Fibroblast of skin of scalp (primary cell): ENCODE data around the gene ATXN7. TPM values are rescaled to one million over a fixed set of nuclear protein-coding genes. Genes with fewer than 3 reads are reported as not detected.

Source experiments
- DNase-seq: peaks from one replicate; pipeline ENCODE4 v3.0.0-alpha.2; 2013
- polyA plus RNA-seq, 2 experiments: library from polyadenylated mRNA; unstranded; fragments of 120-200 nt; gene quantifications; one replicate each; pipeline ENCODE4 v1.2.1, GENCODE V29; 2013; ENCODE audit not compliant: insufficient read length in 2 of 2

Gene ATXN7, protein sequence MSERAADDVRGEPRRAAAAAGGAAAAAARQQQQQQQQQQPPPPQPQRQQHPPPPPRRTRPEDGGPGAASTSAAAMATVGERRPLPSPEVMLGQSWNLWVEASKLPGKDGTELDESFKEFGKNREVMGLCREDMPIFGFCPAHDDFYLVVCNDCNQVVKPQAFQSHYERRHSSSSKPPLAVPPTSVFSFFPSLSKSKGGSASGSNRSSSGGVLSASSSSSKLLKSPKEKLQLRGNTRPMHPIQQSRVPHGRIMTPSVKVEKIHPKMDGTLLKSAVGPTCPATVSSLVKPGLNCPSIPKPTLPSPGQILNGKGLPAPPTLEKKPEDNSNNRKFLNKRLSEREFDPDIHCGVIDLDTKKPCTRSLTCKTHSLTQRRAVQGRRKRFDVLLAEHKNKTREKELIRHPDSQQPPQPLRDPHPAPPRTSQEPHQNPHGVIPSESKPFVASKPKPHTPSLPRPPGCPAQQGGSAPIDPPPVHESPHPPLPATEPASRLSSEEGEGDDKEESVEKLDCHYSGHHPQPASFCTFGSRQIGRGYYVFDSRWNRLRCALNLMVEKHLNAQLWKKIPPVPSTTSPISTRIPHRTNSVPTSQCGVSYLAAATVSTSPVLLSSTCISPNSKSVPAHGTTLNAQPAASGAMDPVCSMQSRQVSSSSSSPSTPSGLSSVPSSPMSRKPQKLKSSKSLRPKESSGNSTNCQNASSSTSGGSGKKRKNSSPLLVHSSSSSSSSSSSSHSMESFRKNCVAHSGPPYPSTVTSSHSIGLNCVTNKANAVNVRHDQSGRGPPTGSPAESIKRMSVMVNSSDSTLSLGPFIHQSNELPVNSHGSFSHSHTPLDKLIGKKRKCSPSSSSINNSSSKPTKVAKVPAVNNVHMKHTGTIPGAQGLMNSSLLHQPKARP
- polyA plus RNA-seq (2013, experiment 1 of 2; ENCODE audit: insufficient read length), result 11.2 TPM
- polyA plus RNA-seq (2013, experiment 2 of 2; ENCODE audit: insufficient read length), result 12.9 TPM

GRCh38 chr3:63863150-63864007 lies at the start of gene ATXN7, which contains the start of gene THOC7:
Gene ATXN7, plus strand, starts transcription at chr3:63863867. Its CDS starts 48,732 bp downstream, at chr3:63912599.
Gene THOC7, minus strand, starts transcription at chr3:63863805. Its CDS starts 15 bp downstream, at chr3:63863790.
- DNase-seq, result peak; percentile 76

- DNase-seq, result no peak
These were observed 49.4 kb upstream of the ATXN7 start for GRCh38 chr3:63814237-63814636.

DNA sequence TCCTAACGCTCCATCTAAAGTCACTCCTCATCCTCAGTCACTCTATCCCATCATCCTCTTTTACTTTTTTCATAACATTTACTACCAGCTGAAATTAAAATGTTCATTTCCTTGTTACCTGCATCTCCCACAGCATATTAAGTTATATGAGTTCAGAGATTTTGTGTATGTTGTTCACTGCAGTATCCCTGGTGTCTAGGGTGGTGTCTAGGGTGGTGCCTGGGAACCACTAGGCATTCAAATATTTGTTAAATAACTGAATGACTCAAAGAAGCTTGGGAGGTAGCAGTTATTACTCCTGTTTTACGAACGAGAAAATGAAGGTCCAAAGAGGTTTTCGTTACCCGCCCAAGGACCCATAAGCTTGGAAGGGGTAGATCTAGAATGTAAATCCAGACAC lies 46.4 kb upstream of the ATXN7 start:
- DNase-seq, result no peak

- DNase-seq, result peak; percentile 65
These were observed 45.2 kb upstream of the ATXN7 start for GRCh38 chr3:63818282-63819150.

GRCh38 chr3:63819151-63819398 lies 44.6 kb upstream of the ATXN7 start, which contains the start of gene C3orf49:
Gene C3orf49, plus strand, starts transcription at chr3:63819299. Its CDS starts 173 bp downstream, at chr3:63819472.
- no peak for DNase-seq

DNA sequence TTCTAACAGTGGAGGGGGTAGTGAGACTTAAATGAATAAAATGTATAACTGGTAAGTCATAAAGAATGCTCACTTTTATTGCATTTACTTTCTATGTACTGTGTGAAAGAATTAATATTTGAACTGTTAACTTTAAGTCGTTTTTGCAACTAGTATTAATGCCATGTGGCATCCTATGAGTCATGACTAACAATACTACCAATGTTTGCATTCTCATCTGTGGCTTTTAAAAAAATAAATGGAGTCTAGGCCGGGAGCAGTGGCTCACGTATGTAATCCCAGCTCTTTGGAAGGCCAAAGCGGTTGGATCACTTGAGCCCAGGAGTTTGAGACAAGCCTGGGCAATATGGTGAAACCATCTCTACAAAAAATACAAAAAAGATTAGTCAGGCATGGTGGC lies 39.4 kb upstream of the ATXN7 start:
- DNase-seq, result peak; percentile 87

GRCh38 chr3:63830526-63830925 lies 33.1 kb upstream of the ATXN7 start:
- no peak for DNase-seq

DNA sequence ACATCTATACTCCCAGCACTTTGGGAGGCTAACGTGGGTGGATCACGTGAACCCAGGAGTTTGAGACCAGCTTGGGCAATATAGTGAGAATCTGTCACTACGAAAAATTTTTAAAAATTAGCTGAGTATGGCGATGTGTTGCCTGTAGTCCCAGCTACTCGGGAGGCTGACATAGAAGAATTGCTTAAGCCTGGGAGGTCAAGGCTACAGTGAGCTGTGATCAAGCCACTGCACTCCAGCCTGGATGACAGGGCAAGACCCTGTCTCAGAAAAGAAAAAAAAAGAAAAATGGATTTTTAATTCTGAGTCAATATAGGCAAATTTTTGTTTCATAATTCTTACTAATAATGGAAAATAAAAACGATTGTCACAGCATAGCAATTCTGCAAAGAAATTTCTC lies 31.3 kb upstream of the ATXN7 start:
- DNase-seq, result no peak

GRCh38 chr3:63841704-63842103 lies 22.0 kb upstream of the ATXN7 start:
- DNase-seq, result no peak

DNA sequence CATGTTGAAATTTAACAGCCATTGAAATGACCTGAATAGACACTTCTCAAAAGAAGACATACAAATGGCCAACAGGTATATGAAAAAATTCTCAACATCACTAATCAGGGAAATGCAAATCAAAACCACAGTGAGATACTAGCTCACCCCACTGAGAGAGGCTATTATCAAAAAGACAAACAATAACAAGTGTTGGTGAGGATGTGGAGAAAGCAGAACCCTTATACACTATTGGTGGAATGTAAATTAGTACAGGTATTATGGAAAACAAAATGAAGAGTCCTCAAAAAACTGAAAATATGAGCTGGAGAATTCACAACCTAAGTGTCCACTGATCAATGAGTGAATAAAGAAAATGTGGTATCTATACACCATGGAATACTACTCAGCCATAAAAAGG lies 21.5 kb upstream of the ATXN7 start:
- no peak for DNase-seq

GRCh38 chr3:63845215-63845614 lies 18.5 kb upstream of the ATXN7 start:
- DNase-seq, result no peak

DNA sequence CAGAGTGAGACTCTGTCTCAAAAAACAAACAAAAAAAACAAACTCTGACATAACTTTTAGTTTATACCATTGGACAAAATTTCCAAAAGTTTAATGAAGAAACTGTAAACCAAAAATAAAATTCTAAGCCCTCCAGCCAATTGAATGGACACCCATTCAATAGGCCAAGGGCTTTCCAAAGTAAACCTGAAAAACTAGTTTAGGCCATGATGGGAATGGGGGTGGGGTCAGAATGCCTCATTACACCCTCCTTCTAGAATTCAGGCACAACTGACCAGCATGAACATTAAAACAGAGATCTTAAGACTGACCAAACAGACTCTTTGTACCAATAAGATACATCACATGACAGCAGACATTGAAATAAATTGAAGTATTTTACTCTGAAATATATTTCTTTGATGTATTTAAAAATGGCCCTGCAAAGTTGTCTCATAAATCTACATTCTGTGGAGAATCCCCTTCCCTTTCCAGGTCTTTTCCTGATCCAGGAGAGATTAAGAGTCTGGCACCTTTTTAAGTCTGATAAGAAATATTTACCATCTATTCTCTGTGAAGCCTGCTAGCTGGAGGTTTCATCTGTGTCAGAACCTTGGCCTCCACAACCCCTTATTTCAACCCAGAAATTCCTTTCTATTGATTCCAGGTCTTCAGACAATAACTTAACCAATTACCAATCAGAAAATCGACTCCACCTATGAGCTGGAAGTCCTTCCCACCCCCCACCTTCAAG lies 15.8 kb upstream of the ATXN7 start:
- DNase-seq, result no peak

DNA sequence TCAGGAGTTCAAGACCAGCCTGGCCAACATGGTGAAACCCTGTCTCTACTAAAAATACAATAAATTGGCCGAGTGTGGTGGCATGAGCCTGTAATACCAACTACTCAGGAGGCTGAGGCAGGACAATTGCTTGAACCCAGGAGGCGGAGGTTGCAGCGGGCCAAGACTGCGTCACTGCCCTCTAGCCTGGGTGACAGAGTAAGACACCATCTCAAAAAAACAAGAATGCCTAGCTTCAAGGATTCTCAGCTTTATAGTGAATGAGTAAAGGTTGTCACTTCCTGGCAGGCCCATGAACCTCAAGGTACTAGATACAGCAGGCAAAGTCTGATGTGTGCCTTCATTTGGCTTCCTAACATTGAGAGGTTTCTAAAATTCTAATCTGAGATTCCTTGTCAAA lies 14.5 kb upstream of the ATXN7 start:
- DNase-seq, result no peak

DNA sequence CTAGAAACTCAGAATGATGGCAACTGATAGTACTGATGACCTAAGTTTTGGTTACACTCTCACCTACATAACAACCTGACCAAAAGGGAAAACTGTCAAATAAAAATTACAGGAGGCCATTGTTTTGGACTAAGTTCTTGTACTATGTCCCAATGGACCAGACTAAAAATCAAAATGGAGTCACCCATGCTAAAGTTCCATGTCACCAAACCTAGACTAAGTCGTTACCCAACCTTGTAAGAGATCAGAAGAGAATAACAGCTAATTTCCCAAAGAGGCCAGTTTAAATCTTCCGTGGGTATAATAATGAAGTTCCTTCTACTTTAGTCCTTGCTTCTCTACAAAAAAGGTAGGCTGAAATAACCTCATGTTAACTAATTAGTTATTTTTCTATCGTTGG lies 12.4 kb upstream of the ATXN7 start:
- no peak for DNase-seq

DNA sequence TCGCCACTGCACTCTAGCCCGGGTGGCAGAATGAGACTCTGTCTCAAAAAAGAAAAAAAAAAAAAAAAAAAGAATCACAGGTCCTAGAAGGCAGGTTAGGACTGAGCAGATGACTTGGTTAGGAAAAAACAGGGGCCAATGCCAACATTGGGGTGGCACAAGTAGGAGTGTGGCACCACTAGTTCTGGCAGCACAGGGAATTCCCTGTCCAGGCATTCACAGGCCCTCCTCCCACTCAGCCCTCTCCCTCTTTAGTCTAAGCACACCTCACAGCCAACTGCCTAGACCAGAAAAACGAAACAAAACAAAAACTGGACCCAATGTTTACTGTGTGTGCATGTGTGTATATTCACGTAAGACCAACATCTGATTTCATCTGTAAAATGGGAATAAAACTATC lies 10.6 kb upstream of the ATXN7 start:
- DNase-seq, result no peak

DNA sequence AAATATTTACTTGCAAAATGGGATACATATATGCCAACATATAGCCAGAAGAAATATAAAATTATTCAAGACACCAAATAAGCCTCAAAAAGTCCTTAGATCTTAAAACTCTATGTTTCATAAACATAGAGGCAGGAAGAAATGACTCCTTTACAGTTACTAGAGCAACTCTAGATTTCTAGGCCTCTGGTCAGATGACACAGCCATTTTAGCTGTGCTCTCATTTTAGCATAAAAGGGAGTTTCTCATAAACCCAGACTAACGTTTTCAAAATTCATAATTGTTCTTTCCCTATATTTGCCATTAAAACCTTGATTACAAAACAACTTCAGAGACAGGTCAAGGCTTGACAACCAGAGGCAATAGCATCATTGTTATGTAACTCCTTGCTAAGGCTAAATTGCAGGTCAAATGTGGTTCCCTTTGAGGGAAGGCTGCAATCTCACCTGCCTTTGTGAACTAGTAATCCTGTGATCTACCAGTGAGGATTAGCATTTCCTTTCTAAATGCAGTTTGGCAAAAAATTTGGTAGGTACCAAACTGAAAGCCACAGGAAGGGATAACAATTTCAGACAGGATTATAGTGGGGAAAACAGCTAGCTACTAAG lies 8.2 kb upstream of the ATXN7 start:
- no peak for DNase-seq

DNA sequence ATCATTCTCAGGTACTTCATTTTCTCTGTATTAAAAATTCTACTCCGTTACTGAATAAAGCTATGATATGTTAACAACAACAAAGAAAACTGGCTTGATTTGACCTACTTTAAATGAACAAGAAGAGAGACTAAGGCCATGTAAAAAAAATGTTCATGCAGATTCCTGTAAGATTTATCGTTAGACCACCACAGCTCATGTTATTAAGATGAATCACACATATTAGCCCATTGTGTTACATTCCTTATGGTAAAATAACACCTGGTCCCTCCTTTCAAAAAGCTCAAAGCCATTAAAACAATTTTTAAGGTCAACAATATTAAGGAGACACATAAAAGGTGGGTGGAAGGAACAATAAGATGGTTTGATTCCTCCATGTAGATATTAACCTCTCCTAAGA lies 6.4 kb upstream of the ATXN7 start:
- DNase-seq, result peak; percentile 30

- no peak for DNase-seq
These were observed 2.9 kb upstream of the ATXN7 start for GRCh38 chr3:63860776-63861175.

GRCh38 chr3:63861306-63861705 lies 2.4 kb upstream of the ATXN7 start:
- DNase-seq, result no peak

DNA sequence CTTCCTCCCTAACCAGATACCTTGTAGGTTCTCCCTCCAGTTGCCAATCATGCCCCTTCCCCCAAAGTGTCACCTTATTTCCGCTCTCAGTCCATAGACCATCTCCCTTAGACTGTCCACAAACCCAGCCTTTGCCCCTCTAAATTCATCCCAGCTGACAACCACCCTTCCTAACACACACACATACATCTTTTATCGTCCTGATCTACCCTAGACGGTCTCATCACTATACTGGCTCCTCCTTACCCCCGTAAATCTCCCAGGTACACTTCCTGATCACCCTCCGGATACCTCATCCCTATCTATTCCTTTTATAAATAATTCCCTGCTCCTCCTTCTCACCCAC lies 890 bp upstream of the ATXN7 start:
- no peak for DNase-seq
